AG04450 (cell line): ENCODE results near the gene TAF3. TPM values are rescaled to one million over a fixed set of nuclear protein-coding genes. Genes with fewer than 3 reads are reported as not detected.

ENCODE experiments used
- CTCF ChIA-PET: fragments of 300-600, 350-600 bp; formaldehyde crosslinking; extraction: SDS; loops from one replicate; lab custom pipeline; 2022; ENCODE audit warnings: antibody characterized with exemption, inconsistent platforms; lab: Charles Lee
- POLR2A ChIA-PET: fragments of 350-600 bp; formaldehyde crosslinking; extraction: SDS; loops from one replicate; lab custom pipeline; 2021; ENCODE audit warnings: antibody characterized with exemption, inconsistent platforms; lab: Yijun Ruan, JAX
- DNase-seq: peaks from one replicate; pipeline ENCODE4 v3.0.0-alpha.2; 2011; ENCODE audit warnings: low read depth, low spot score
- H3K27ac ChIP-seq: one replicate; pipeline ENCODE4 v1.5.1; 2012; ENCODE audit warnings: low read depth, low read length, control low read depth
- H3K27me3 ChIP-seq: one replicate; pipeline ENCODE4 v1.6.0; 2012; ENCODE audit warnings: low read length; ENCODE audit not compliant: control insufficient read depth, insufficient read depth
- H3K4me3 ChIP-seq: 2 replicates; pipeline ENCODE4 v1.5.1; 2011; ENCODE audit warnings: mild to moderate bottlenecking, low read depth, low read length, control low read depth
- H3K9me3 ChIP-seq: 2 replicates; pipeline ENCODE4 v1.5.1; 2012; ENCODE audit warnings: low read length; ENCODE audit not compliant: control insufficient read depth, insufficient read depth
- polyA plus RNA-seq: library from polyadenylated mRNA; depleted of rRNA; stranded (reverse); fragments of >200 nt; gene quantifications from 2 replicates; pipeline ENCODE4 v1.2.3, GENCODE V29; 2011
- TF ChIP-seq, protein P1 (sequence below): IDR thresholded peaks from 2 replicates; pipeline ENCODE4 v1.5.1; 2011; ENCODE audit warnings: low read depth, low read length, control low read depth, inconsistent platforms

The TAF3 gene
- polyA plus RNA-seq, 1 experiment: 3.1 TPM

GRCh38 chr10:8055420-8056349 lies 237.4 kb downstream of the TAF3 start:
- ChIA-PET CTCF (no interaction called here), POLR2A (no interaction called here)
- DNase-seq: no peak
- TF ChIP-seq, protein P1, sequence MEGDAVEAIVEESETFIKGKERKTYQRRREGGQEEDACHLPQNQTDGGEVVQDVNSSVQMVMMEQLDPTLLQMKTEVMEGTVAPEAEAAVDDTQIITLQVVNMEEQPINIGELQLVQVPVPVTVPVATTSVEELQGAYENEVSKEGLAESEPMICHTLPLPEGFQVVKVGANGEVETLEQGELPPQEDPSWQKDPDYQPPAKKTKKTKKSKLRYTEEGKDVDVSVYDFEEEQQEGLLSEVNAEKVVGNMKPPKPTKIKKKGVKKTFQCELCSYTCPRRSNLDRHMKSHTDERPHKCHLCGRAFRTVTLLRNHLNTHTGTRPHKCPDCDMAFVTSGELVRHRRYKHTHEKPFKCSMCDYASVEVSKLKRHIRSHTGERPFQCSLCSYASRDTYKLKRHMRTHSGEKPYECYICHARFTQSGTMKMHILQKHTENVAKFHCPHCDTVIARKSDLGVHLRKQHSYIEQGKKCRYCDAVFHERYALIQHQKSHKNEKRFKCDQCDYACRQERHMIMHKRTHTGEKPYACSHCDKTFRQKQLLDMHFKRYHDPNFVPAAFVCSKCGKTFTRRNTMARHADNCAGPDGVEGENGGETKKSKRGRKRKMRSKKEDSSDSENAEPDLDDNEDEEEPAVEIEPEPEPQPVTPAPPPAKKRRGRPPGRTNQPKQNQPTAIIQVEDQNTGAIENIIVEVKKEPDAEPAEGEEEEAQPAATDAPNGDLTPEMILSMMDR: no peak
- peaks cover 71% of the 10 kb centered on the region for H3K27me3 ChIP-seq
- H3K27ac ChIP-seq: no peak overlapping the region
- H3K4me3 ChIP-seq: no peak overlapping the region
- H3K9me3 ChIP-seq: peaks cover 7% of the 10 kb centered on the region; the same call in 1 of the 2 replicates

GRCh38 chr10:8056378-8056777 lies 238.1 kb downstream of the TAF3 start:
- ChIA-PET POLR2A (no interaction called here), CTCF (no interaction called here)

DNA sequence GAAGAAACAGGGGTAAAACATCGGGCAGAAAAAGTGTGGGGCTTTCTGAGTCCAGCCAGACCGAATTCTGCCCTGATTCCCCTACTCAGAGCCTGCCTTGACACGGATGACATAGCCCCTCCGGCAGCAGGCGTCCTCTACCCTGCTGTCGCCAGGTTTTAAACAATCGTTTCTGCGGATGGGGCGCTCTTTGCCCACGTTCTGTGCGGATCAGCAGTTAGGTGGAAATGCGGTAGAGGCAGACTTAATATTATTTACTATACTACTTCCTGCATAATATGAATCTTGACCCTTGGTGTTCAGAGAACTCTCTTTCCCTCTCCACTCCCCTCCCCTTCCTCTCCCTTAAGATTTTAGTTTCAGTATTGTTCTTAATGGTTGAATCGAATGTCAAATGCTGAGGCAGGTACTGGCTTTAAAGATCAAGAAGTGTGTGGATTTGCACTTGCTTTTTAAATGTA lies 238.6 kb downstream of the TAF3 start:
- Histone ChIP-seq H3K27me3 (peaks cover 67% of the 10 kb centered on the region), H3K4me3 (no peak overlapping the region), H3K9me3 (peaks cover 7% of the 10 kb centered on the region; the same call in 1 of the 2 replicates), H3K27ac (no peak overlapping the region)
- no peak for DNase-seq
- ChIA-PET CTCF (no interaction called here), POLR2A (no interaction called here)
- TF ChIP-seq, protein P1: no peak

More at GRCh38 chr10:8056378-8056777, 238.1 kb downstream of the TAF3 start:
- Histone ChIP-seq H3K27ac (no peak overlapping the region), H3K27me3 (peaks cover 67% of the 10 kb centered on the region), H3K9me3 (peaks cover 7% of the 10 kb centered on the region; the same call in 1 of the 2 replicates), H3K4me3 (no peak overlapping the region)
- TF ChIP-seq, protein P1: no peak
- no peak for DNase-seq

- TF ChIP-seq, protein P1: no peak
- H3K9me3 ChIP-seq: peaks cover 7% of the 10 kb centered on the region; the same call in 1 of the 2 replicates
- H3K4me3 ChIP-seq: no peak overlapping the region
- ChIA-PET POLR2A (no interaction called here), CTCF (no interaction called here)
- DNase-seq: no peak
- no peak overlapping the region for H3K27ac ChIP-seq
- H3K27me3 ChIP-seq: peaks cover 63% of the 10 kb centered on the region
Observed at GRCh38 chr10:8057636-8058273, 239.4 kb downstream of the TAF3 start.
